Loucy (cell line): ENCODE measurements around the gene NDST1.
"Not testable (repeated sequence)": the region's sequence is repeated elsewhere in the genome, so short reads cannot be mapped to it uniquely, and the experiment has no call there.

Source experiments
- H2AFZ ChIP-seq: fragments of 200-600 bp; sonication (generic); 2 replicates; pipeline ENCODE4 v1.6.0; 2016; ENCODE audit warnings: antibody characterized with exemption, mild to moderate bottlenecking, low read length, moderate library complexity
- H3F3A ChIP-seq: fragments of 200-600 bp; 2 replicates; pipeline ENCODE4 v1.6.0; 2016; ENCODE audit warnings: antibody characterized with exemption, low read depth, mild to moderate bottlenecking
- H3K27me3 ChIP-seq: fragments of 200-600 bp; sonication (generic); 2 replicates; pipeline ENCODE4 v1.6.1; 2014; ENCODE audit warnings: low read length, mild to moderate bottlenecking; ENCODE audit not compliant: insufficient read depth, poor library complexity, severe bottlenecking
- H3K36me3 ChIP-seq: fragments of 200-600 bp; sonication (generic); 2 replicates; pipeline ENCODE4 v1.6.1; 2016; ENCODE audit warnings: low read length; ENCODE audit not compliant: insufficient read depth
- H3K4me1 ChIP-seq: fragments of 200-600 bp; sonication (generic); 2 replicates; pipeline ENCODE4 v1.5.1; 2014; ENCODE audit warnings: low read length, mild to moderate bottlenecking; ENCODE audit not compliant: insufficient read depth, poor library complexity, severe bottlenecking
- H3K4me2 ChIP-seq: fragments of 200-600 bp; sonication (generic); 2 replicates; pipeline ENCODE4 v1.6.0; 2014; ENCODE audit warnings: antibody characterized with exemption, low read length, low read depth, mild to moderate bottlenecking; ENCODE audit not compliant: poor library complexity, severe bottlenecking
- H3K4me3 ChIP-seq: fragments of 200-600 bp; sonication (generic); 2 replicates; pipeline ENCODE4 v1.5.1; 2014; ENCODE audit warnings: low read length, mild to moderate bottlenecking, mixed read lengths; ENCODE audit not compliant: poor library complexity, severe bottlenecking
- H3K79me2 ChIP-seq: fragments of 200-600 bp; sonication (generic); 2 replicates; pipeline ENCODE4 v1.6.1; 2014; ENCODE audit warnings: low read length; ENCODE audit not compliant: insufficient read depth
- H3K9ac ChIP-seq: fragments of 200-600 bp; sonication (generic); 2 replicates; pipeline ENCODE4 v1.6.0; 2014; ENCODE audit warnings: mild to moderate bottlenecking, low read depth, low read length, moderate library complexity; ENCODE audit not compliant: poor library complexity, severe bottlenecking
- H3K9me2 ChIP-seq: fragments of 200-600 bp; sonication (generic); replicated peaks from 2 replicates; pipeline ENCODE4 v1.6.1; 2016; ENCODE audit warnings: low read depth, low read length, mixed read lengths
- H3K9me3 ChIP-seq: fragments of 200-600 bp; sonication (generic); 2 replicates; pipeline ENCODE4 v1.6.1; 2014; ENCODE audit warnings: mild to moderate bottlenecking, antibody characterized with exemption, low read length, low read depth; ENCODE audit not compliant: insufficient read depth
- H4K20me1 ChIP-seq: fragments of 200-600 bp; sonication (generic); 2 replicates; pipeline ENCODE4 v1.6.0; 2014; ENCODE audit warnings: antibody characterized with exemption, low read length, mild to moderate bottlenecking; ENCODE audit not compliant: insufficient read depth, poor library complexity, severe bottlenecking
- CTCF ChIP-seq: fragments of 200-600 bp; sonication (generic); conservative IDR thresholded peaks from 2 replicates; pipeline ENCODE4 v1.5.1; 2014; ENCODE audit warnings: mild to moderate bottlenecking, antibody characterized with exemption, low read length
- EZH2phosphoT487 ChIP-seq: fragments of 200-600 bp; IDR thresholded peaks from 2 replicates; pipeline ENCODE4 v1.6.1; 2018; ENCODE audit warnings: antibody characterized with exemption, mild to moderate bottlenecking, moderate library complexity, borderline replicate concordance

Gene NDST1

DNA sequence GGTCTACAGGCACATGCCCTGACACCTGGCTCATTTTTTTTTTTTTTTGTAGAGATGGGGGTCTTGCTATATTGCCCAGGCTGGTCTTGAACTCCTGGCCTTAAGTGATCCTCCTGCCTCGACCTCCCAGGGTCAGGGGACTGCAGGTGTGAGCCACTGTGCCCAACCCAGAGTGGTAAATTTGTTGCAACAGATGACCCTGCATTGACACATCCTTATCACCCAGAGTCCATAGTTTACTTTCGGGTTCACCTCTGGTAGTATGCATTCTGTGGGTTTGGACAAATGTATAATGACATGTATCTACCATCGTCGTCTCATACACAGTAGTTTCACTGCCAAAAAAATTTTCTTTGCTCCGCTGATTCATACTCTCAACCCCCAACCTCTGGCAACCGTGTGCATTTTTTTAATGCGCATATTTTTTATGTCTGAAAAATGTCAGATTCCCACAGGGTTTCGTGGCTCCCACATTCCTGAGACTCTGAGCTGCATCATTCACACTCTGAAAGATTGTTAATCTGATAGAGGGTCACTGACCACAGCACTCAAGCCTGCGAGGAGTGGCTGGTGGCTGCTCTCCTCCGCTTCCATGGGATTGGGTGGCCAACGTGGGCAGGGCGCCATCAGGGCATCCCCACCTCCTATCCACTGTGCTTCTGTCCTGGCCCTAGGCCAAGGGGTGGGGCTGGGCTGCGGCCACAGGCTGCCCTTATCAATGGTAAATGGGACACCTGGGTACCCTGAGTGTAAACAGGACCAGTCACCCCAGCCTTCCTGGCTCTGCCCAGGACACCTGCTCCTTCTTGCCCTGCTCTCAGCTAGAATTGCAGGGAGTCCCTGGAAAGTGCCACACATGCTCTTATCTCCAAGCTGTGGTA, 9.6 kb downstream of the NDST1 start:
- no peaks in the 10 kb centered on the region for H3K79me2 ChIP-seq
- no peaks in the 10 kb centered on the region for H3F3A ChIP-seq
- no peak overlapping the region for H3K9ac ChIP-seq

DNA sequence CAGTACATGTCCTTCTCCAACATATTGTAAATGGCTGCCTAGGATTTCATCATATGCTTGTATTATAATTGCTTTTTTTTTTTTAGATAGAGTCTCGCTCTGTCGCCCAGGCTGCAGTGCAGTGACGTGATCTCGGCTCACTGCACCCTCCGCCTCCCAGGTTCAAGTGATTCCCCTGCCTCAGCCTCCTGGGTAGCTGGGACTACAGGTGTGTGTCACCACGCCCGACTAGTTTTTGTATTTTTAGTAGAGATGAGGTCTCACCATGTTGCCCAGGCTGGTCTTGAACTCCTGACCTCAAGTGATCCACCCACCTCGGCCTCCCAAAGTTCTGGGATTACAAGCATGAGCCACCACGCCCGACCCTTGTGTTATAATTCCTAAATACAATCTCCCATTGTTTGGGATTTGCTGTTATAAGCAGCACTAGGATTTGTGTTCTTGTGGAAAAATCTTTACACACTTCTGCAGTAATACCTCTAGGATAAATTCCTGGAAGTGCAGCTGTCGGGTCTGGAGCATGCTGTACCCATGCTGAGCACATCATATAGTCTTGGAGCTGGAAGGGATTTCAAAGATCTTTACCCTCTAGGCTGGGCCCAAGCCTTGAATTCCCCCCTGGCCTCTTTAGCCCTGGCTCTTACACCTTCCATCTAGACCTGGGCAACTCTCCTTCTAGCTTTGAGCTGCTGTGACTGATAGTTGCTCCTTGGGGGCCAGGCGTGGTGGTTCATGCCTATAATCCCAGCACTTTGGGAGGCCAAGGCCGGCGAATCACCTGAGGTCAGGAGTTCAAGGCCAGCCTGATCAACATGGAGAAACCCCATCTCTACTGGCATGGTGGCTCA, 11.0 kb downstream of the NDST1 start:
- H3K9ac ChIP-seq, H3K9me2 ChIP-seq, H3K27me3 ChIP-seq, H3K4me3 ChIP-seq, H2AFZ ChIP-seq, H3K79me2 ChIP-seq, H3K4me1 ChIP-seq, H3K36me3 ChIP-seq, H3F3A ChIP-seq, H3K4me2 ChIP-seq, H4K20me1 ChIP-seq, H3K9me3 ChIP-seq: not testable (repeated sequence)

More for the DNA sequence above, 9.6 kb downstream of the NDST1 start:
- H4K20me1 ChIP-seq, result no peaks in the 10 kb centered on the region
- H3K9me2 ChIP-seq, result no peaks in the 10 kb centered on the region
- peaks cover 5% of the 10 kb centered on the region for H3K4me1 ChIP-seq
- H3K9me3 ChIP-seq, result no peaks in the 10 kb centered on the region
- H3K36me3 ChIP-seq, result no peaks in the 10 kb centered on the region
- TF ChIP-seq EZH2phosphoT487 (no peak), CTCF (no peak)
- no peak overlapping the region for H2AFZ ChIP-seq
- H3K27me3 ChIP-seq, result no peaks in the 10 kb centered on the region
- no peak overlapping the region for H3K4me3 ChIP-seq
- H3K4me2 ChIP-seq, result no peak overlapping the region

DNA sequence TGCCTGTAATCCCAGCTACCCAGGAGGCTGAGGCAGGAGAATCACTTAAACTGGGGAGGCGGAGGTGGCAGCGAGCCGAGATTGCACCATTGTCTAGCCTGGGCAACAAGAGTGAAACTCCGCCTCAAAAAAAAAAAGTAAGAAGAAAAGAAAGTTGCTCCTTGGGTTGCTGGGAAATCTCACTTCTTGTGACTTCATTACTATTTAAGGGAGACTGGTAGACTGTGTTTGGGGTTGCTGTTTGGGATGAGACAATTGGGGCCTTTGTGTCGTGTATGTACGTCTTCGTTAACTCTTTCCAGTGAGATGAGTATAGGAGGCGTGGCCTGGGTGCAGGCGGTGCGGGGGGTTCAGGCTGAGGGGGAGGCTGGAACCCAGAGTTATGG, 11.6 kb downstream of the NDST1 start:
- Histone ChIP-seq H3K9me3 (no peaks in the 10 kb centered on the region), H3K4me3 (no peak overlapping the region), H2AFZ (no peak overlapping the region), H3K27me3 (no peaks in the 10 kb centered on the region), H3K79me2 (no peaks in the 10 kb centered on the region), H3K9me2 (no peaks in the 10 kb centered on the region), H3K4me1 (peaks cover 5% of the 10 kb centered on the region), H3F3A (no peaks in the 10 kb centered on the region), H3K4me2 (no peak overlapping the region), H3K9ac (no peak overlapping the region), H4K20me1 (no peaks in the 10 kb centered on the region), H3K36me3 (no peaks in the 10 kb centered on the region)
- TF ChIP-seq CTCF, result no peak
- no peak for TF ChIP-seq EZH2phosphoT487
